Inferior parietal cortex (tissue), 1 donor: ENCODE measurements around the gene CCDC85C.

Experiments
- DNase-seq: peaks from one replicate; pipeline ENCODE4 v3.0.0-alpha.2; 2016; ENCODE audit errors: extremely low spot score

CCDC85C gene

DNA sequence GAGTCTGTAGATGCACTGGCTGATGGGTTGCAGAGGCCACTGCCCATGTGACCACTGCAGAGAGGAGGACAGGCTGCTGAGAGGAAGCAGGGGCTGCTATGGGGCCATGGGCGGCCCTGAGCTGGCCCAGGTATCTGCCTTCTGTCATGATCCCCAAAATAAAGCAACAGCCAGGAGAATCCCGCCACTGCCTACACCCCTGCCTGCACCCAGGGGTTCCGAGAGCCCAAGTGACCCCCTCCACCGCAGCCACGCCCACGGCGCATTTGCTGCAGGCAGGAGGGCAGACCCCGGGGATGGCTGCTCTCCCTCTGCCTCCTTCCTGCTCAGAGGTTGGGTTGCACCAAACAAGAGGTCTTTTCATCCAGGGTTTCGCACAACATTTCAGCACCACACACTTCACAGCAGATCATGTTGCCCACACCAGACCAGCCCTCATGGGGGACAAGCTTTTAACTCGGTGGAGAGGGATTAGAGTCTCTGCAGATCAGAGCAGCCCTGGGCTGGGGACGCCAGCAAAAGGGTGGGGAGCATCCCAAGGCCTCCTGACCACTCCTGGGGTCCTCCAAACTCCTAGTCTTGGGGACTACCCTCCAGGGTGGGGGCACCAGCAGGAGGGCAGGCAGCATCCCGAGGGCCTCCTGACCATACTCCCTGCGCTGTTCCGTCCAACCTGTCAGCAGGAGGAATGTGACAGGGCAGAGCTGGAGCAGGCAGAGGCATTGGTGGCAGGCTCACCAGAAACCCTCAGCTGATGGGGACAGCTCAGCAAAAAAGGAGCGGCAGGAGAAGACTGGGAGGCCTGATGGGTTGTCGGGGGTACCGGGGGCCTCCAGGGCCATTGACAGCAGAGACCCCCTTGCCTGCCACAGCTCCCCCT lies 14.1 kb downstream of the CCDC85C start:
- DNase-seq: no peak

DNA sequence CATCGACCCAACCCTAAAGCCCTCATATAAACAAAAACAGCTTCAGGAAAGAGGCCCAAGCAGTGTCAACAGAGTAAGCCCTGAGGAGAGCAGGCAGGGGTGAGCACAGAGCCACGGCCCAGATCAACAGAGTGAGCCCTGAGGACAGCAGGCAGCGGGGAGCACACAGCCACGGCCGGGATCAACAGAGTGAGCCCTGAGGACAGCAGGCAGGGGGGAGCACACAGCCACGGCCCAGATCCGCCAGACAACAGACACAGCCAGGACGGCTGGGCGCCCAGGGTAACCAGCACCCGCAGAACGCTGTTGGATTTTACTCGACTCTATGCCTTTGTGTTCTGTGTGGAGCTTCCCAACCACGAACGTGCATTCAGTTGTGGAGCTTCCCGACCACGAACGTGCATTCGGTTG lies 15.0 kb downstream of the CCDC85C start:
- DNase-seq: no peak

DNA sequence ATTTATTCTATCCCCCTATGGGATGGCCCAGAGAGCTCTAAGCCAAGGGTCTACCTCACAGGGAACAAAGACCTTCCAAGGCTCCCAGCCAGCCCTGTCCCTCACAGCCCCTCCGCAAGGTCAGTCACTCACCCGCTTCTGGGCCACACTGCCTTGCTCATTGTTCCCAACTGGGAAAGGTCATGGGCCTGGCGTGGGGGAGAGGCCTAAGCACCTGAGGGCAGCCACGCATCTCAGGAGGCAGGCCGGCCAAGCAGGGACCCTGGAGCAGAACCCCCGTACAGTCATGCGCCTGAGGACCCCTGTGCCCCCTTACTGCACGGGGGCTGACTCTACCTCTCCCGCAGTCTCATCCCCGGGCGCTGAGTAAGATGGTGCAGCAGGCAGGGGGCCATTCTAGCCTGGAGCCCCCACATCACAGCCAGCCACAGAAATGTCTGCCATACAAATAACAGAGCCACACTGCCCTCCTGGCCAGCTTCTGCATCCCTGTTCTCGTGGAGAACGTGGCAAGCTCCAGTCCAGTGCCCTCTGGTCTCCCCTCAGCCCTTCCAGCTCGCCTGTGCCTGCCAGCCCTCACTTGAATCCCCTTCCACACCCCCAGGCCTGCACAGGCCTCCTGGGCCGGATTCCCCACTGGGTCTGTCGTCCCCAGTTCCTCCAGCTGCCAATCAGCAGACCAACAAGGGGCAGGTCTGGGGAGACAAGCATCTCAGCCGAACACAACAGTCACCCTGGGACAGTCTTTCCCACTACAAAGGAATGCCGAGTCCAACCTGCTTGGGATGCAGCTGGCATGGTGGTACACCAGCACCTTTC lies 16.3 kb downstream of the CCDC85C start:
- DNase-seq: no peak

DNA sequence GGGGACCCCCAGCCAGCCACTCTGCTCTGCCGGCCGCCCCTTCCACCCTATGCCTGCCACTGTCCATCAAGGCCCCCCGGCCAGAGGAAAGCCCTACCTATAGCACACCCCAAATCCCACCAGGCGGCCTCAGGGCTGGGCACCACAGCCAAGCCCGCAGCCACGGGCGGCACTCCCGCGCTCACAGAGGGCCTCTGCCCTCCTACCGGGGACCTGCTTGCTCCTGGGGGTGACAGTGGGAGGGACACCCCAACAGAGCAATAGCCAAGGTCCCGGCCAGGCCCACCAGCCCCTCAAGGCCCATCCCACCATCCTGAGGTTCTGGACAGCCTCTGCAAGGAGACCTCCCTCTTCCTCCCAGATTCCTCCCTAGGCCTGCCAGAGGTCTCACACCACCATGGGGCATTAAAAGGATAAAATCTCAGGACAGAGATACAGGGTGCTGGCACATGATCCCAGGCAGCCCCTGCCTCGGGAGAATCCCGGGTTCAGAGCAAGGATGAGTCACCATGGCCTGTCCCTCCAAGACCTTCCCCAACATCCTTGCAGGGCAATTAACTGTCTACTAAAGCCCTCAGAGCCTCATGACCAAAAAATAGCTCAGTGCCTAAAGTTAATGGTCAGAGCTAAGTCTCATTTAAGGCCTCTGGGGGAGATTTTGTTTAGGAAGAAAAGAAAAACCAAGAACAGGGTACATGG lies 17.1 kb downstream of the CCDC85C start:
- no peak for DNase-seq

DNA sequence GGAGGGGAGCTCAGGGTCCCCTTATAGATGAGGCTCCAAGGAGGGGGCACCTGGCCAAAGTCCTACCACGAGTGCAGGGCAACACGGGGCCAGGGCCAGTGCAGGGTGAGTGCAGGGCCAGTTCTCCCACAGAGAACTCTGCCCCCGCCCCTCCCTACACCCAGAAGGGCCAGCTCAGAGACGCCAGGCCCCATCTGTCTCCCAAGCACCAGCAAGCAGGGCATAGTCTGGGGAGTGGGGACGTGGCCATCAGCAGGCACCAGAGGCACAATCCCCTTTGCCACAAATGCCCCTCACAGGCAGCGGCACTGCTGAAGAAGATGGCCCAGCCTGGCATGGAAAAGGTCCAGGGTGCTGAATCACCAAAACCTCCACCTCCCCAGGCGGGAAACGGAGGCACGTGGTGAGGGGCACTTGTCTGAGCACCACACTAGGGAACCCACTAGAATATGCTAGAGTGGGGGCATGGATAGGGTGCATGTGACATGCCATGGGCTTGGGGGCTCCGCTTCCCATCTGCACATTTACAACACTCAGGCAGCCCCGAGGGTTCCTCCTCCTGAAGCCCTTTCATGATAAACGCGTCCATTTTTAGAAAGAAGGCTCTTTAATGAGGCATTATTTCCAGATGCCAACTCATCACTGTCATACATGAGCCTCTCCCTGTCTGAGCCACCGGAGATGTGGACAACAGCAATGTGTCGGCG lies 17.8 kb downstream of the CCDC85C start:
- DNase-seq: no peak

DNA sequence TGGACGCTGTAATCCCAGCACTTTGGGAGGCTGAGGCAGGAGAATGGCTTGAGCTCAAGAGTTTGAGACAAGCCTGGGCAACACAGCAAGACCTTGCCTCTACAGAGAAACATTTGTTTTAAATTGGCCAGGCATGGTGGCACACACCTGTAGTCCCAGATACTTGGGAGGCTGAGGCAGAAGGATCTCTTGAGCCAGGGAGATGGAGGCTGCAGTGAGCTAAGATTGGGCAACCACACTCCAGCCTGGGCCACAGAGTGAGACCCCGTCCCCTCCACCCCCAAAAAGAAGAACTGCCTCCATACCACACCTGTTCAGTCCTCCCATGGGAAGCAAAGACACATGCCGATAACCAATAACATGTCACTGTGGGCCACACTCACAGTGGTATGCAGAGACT lies 19.2 kb downstream of the CCDC85C start:
- DNase-seq: no peak

DNA sequence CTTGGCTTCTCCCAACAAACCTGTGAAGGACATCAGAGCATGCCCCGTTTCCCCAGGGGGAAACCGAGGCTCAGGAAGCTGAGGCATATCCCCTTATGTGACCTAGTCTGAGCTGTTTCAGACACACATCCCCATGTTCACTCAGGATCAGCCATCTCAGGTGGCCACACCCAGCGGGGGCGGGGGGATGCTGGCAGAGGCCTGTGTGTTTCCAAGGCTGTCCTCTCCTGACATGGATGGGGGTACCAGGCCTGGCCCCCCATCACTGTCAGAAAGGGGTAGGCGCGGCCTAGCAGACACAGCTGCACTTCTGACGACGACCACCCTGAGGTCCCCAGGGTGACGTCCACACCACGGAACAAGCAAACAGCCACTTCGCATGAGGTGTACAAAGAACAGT lies 22.1 kb downstream of the CCDC85C start:
- no peak for DNase-seq

DNA sequence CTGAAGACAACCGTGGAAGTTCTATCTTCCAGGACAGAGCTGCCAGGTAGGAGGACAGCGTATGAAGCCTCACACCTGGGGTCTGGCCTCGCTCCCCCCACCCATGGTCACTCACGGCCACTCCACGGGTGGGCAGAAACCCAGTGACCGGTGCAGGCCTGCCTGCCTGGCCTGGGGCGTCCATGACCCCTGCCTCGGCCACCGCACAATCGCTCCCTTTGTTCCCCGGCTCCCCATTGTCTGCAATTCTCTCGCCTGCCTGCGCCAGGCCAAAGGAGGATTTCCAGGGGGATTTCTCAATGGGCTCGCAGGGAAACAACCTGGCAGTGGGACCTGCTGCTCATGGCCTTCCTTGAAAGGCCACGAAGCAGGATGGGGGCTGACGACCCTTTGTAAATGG lies 22.6 kb downstream of the CCDC85C start:
- DNase-seq: no peak

DNA sequence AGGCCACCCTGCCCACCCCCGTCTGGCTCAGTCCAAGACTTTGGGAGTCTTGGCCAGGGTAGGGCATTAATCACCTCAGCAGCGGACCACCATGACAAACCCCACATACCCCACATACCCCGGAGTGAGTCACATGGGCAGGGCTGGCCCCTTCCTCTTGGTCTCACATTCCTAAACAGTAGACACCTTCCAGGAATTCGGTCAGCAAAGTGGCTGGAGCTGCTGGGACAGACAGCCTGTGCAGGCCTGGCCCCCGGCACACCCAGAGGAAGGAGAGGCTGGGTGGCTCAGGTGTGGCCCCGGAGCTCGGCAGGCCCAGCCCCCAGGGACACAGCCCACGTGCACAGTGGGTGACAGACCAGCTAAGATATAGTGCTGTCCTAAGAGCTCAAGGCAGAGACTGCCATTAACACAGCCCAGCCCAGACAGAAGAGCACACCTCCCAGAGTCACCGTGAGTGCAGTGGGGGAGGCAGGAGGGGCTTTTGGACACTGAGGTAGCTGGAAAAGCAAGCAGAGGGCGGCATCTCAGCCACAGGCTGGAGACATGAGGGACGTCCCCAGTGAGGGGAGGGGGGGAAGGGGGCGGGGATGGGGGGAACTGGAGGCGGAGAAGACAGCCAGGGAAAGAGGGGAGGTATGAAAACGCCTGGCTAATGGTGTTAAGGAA lies 24.0 kb downstream of the CCDC85C start:
- no peak for DNase-seq

DNA sequence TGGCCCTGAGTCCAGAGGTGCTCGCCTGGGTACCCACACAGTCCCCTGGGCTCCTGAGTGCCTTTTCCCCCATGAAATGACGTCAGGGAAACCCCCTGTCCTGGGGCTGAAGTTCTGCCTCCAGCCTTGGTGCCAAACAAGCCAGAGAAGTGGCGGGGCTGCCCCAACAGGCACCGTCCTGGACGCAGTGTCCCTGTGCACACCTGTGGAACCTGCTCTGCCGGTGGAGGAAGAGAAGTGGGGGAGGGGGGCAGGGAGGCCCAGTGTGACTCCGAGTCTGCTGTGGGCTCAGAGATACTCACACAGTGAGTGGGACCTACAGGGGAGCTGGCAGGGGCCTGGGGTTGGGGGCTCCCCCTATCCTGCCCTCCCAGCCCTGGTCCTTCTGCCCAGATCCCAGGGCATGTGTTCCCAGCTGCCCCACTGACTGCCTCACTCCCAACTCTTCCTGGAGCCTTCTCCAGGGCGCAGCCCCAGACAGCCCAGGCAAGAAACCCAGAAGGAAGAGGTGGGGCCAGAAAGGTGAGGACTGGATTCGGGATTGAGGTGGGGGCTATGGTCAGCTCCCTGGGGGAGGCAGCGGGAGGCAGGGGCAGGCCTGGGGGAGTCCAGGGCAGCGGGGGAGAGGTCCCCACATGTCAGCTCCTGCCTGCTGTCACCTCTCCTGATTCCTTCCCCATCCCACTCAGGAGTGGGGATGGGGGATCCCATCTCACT lies 24.7 kb downstream of the CCDC85C start:
- no peak for DNase-seq

DNA sequence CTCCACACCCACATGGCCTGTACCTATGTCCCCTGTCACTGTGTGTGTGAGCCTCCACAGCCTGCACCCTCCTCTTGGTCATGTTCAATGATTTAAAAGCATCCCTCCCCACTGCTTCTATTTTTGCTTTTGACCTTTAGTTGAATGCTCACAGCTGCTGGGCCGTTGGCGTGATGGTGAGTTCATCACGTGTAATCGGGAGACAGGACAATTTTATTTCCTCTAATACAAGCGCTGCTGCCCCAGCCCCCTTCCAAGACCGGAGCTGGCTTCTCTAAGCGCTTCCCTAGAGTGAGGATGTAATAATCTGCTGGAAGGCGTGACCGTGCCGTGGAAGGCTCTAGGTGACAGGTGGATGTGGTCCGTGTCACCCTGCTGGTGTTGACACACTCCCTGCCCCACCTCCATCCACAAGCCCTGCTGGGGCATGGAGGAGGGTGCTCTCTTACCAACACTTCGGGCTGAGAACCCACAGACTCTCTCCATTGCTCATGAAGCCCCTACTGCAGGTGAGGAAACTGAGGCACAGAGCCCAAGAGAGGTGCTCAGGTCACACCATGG lies 25.4 kb downstream of the CCDC85C start:
- DNase-seq: no peak

DNA sequence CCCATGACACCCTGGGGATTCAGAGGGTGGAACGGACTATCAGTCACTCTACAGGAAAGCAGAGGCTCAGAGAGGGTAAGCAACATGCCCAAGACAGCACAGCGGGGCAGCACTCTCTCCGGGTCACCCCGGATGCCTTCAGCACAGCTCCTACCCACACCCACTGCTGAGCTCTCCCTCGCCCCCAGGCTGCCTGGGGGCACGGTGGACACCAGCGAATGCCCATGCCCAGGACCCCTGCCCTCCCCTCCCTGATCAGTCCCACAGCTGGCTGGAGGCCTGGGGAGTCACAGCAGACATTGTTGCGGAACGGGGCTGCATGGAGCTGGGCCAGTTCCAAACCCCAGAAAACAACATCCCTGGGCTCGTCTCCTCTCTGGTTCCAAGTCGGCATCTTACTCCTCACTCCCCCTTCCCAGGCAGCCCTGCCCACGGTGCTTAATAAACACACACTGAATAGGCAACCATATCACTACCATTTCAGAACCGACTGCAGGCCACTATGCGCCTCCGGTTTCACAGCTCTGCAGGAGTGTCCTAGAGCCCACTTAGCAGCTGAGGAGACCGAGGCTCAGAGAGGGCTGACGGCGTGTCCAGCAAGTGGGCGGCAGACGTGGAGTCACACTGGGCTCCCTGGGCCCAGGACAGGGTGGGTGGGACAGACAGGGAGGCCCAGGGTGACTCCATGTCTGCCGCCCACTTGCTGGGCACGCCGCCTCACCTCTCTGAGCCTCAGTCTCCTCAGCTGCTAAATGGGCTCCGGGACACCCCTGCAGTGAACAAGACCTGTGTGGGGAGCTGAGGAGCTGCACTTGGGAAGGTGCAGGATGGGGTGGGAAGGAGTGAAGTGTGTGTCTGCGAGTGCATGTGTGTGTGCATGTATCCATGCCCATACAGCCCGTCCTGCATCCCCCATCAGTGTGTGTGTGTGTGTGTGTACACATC lies 27.0 kb downstream of the CCDC85C start:
- DNase-seq: no peak

DNA sequence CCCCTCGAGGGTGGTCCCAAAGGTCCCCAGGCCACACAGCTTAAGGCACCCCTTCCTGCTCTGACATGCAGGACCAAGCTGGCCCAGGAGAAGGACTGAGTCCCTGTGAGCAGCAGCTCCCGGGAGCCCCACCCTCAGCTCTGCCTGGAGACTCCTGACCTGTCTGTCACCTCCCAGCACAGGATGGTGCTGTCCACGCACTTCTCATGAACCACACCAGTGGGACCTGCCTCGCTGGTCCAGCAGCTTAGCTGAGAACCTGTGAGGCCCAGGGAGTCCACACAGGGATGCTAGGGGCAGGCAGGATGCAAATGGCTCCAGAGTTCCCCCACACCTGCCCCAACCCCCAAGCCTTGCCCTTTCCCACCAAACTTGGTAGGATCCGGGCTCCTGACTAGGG lies 27.7 kb downstream of the CCDC85C start:
- no peak for DNase-seq

DNA sequence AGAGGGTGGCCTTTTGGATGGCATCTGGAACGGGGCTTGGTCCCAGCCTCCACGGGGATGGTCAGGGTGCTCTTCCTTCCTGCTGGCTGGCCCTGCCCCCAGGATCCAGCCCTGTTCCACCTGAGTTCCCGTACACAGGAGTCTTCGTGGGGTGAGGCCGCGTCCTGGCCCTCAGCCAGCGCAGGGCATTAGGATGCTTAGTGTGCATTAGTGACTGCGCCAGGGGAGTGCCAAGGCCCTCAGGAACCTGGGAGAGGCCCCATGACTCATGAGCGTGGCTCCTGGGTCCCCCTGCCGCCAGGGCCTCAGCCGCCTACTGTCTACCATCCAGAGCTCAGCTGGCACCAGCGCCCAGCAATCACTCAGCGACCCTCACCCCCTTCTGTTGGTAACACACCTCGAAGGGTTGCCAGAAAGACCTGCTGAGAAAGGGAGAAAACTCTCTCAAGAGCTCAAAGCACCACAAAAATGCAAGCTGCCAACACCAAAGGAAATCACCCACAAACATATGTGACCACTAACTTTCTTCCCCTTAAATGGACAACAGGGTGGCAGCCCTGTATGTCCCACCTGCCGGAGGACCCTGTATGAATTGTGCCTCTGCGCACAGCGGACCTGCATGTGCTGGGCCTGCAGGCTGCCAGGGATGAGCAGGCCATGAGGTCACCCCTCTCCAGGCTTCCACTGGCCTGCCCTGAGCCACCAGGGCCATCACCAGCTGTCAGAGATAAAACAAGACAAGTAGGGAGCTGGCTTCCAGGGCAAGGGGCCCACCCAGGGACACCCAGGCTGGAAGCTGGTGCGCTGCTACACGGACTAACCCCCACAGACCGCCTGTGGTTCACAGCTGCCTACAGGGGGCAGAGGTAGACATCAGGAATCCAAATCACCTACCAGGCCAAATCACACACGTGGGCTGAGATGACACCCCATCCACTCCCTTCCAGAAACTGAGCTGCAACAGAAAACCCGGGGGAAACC lies 28.7 kb downstream of the CCDC85C start:
- DNase-seq: no peak

DNA sequence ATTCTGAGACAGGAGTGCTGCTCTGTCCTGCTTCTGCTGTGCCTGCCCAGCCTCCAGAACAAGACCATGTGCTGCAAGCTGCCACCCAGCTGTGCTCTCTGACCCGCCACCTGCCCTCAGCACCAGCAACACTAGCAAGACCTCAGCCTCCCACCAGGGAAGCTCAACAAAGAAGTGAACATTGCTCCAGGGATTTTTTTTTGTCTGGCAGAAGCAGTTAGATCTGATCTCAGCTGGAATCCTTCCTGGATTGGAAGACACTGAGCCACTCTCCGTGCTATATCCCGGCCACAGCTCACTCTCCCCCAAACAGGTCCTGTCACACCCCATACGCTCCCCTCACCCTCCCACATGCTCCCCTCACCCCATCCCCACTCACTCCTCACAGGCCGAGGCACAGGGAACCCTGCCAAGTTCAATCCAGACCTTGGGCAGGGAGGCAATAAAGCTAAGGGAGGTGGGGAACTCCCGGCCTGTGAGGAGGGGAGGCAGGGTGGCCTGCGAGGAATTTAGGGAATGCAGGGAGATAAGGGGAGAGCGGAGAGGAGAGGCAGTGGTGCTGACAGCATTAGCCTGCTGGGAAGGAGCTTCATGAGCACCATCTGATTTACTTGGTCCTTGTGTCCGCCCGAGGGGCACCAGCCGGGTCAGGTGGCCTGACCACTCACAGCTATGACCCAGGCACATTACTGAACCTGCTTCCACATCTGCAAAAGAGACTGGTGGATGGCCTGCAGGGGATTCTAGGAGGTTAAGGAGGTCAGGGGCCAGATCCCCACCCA lies 29.7 kb downstream of the CCDC85C start:
- no peak for DNase-seq

DNA sequence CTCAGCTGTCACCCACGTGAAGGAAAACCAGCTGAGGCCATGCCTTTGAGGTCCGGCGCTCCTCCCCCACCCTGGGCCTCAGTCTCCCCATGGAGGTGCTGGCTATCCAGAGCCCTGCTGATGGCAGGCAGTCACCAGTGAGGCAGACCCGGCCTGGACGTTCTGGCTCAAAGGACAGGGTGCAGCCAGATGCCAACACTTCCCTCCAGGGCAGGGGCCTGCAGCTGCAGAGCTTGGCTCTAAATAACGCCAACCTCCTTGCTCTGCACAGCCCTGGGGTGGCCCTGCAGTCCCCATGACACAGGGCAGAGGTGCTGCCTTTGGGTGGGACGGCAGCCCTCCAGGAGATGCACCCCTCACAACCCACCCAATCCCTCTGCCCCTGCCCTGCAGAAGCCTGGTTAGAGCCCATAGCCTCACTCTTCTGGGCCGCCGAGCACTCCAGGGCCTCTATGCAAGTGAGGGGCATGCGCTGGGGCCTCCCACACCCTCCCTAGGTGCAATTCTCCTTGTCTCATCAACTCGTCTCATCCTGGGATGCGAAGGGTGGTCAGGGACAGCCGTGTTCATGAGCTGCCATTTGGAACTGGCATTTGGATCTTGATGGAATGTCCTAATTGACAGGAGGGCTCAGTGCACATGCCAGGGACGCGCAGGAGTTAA lies 30.4 kb downstream of the CCDC85C start:
- DNase-seq: no peak

DNA sequence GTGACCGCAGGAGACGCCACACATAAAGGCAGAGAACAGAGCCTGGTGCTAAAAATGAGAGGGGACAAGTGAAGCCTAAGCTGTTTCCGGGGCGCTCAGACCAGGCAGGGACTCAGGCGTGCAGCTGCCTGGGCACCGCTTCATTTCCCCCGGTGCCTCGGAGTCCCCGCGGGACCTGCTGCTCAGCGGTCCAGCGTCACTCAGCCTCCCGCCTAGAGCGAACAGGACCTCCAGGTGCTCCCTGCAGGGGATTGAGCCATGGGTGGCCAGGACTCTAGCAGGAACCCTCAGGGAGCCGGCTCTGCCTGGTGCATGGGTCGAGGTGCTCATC lies 31.0 kb downstream of the CCDC85C start:
- no peak for DNase-seq
